MCF 10A (cell line): ENCODE measurements around the gene NAP1L5. TPM values are rescaled to one million over a fixed set of nuclear protein-coding genes. Genes with fewer than 3 reads are reported as not detected.

Source experiments
- BruUV-seq: library from RNA; stranded (reverse); fragments of 400-500 nt; replicated peaks from 2 replicates; lab custom pipeline; 2021; lab: Mats Ljungman, UMichigan
- CTCF ChIA-PET: fragments of 300-600 bp; sonication (Branson Sonifier 250); formaldehyde crosslinking; extraction: SDS; loops from one replicate; lab custom pipeline; 2021; ENCODE audit warnings: antibody characterized with exemption, inconsistent platforms; lab: Yijun Ruan, JAX
- POLR2A ChIA-PET: fragments of 300-600, 350-650 bp; sonication (Branson Sonifier 250); formaldehyde crosslinking; extraction: SDS; loops from one replicate; lab custom pipeline; 2020; ENCODE audit warnings: antibody characterized with exemption, inconsistent platforms; lab: Yijun Ruan, JAX
- DNase-seq: peaks from one replicate; pipeline ENCODE4 v3.0.0-alpha.2; 2018; ENCODE audit not compliant: unreplicated experiment
- H3K27ac Mint-ChIP-seq: one replicate; pipeline ENCODE4 v1.8.0; 2022; ENCODE audit warnings: mild to moderate bottlenecking, low read depth, mixed read lengths; ENCODE audit not compliant: unreplicated experiment
- H3K27me3 Mint-ChIP-seq: one replicate; pipeline ENCODE4 v1.8.0; 2022; ENCODE audit warnings: mixed read lengths; ENCODE audit not compliant: insufficient read depth, unreplicated experiment
- H3K36me3 Mint-ChIP-seq: one replicate; pipeline ENCODE4 v1.8.0; 2022; ENCODE audit warnings: mild to moderate bottlenecking, moderate library complexity, mixed read lengths; ENCODE audit not compliant: insufficient read depth, unreplicated experiment
- H3K4me1 Mint-ChIP-seq: one replicate; pipeline ENCODE4 v1.8.0; 2022; ENCODE audit warnings: mixed read lengths; ENCODE audit not compliant: insufficient read depth, unreplicated experiment
- H3K4me3 Mint-ChIP-seq: one replicate; pipeline ENCODE4 v1.8.0; 2022; ENCODE audit warnings: mild to moderate bottlenecking, moderate library complexity, mixed read lengths; ENCODE audit not compliant: unreplicated experiment
- H3K9me3 Mint-ChIP-seq: one replicate; pipeline ENCODE4 v1.8.0; 2022; ENCODE audit warnings: mixed read lengths; ENCODE audit not compliant: unreplicated experiment
- CTCF ChIP-seq: fragments of 200-600 bp; IDR thresholded peaks from one replicate; pipeline ENCODE4 v1.8.0; 2022; ENCODE audit warnings: antibody characterized with exemption, mild to moderate bottlenecking; ENCODE audit not compliant: unreplicated experiment
- intact Hi-C: fragments of 100-400 bp; cut with micrococcal nuclease; formaldehyde crosslinking; loops from 2 replicates; pipeline ENCODE4 v1.14.1; 2022
- total RNA-seq: library from RNA; stranded (reverse); gene quantifications from 2 replicates; pipeline ENCODE4 v1.2.3, GENCODE V29; 2022

Gene NAP1L5
- total RNA-seq, 1 experiment from 2014 or later = 0.30 TPM

DNA sequence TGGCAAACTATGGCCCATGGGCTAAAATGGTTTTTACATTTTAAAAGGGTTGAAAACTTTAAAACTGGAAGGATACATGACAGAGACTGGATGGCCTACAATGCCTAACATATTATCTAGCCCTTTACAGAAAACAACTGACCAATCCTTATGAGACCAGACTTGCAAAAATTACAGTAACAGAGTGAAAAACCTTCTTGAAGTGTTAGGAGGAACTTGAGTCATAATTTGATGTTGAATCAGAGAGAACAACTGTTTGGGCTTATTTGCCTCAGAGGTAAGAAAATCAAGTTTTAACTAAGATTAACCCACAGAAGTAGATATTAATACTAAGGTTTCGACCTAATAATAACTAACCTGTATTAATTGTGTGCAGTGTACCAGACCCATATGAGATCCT lies 12.4 kb upstream of the NAP1L5 start:
- Mint-ChIP-seq H3K27ac (no peak overlapping the region), H3K4me1 (peaks cover 5% of the 10 kb centered on the region), H3K9me3 (no peaks in the 10 kb centered on the region), H3K27me3 (no peaks in the 10 kb centered on the region), H3K4me3 (no peak overlapping the region), H3K36me3 (peaks cover 52% of the 10 kb centered on the region)
- intact Hi-C loops = no loop called here
- no peak for DNase-seq
- no TSS peak for BruUV-seq
- ChIA-PET POLR2A (interaction anchor here (0.9 to 1.0 kb wide), 2 partner anchors 15 to 701 kb away, joined by 3 read pairs; no protein-coding TSS in a partner anchor), CTCF (no interaction called here)
- TF ChIP-seq CTCF = no peak

GRCh38 chr4:88706574-88706973 lies 8.9 kb upstream of the NAP1L5 start:
- H3K27ac Mint-ChIP-seq = no peak overlapping the region
- CTCF ChIA-PET = interaction anchor here (0.6 to 1.5 kb wide), 8 partner anchors 8 to 1877 kb away, joined by 3 to 7 read pairs (median 4); no protein-coding TSS in a partner anchor
- intact Hi-C loops = no loop called here

DNA sequence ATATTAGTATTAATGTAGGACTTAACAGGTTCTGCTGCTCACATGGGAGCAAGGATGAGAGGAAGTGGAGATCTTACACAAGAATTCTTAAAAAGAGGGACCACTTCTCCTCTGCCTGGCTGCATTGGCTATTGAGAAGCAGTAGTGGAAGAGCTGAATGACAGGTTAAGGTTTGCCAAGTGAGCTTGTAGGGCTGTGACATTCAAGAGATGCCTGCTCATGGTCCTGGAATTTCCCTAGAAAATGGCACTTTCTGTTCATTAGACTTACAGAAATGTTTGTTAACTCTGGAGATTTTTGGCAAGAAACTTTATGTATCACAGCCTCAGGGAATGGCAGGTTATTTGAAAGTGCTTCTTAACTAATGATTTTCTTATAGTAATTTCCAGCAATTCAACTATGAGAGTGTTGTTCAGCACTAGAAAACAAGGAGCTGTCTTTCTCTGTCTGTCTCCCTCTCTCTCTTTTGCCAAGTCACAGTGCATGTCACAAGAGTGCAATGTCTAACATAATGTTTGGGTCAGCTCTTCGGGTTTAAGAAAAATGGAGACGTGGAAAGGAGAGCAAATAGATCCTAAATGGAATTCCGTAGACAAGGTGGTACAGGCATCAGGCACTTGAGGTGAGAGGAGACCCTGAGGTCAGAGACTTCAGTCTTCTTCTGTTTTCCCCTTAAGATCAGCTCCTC lies 8.3 kb upstream of the NAP1L5 start:
- CTCF ChIA-PET = interaction anchor here (0.6 to 1.5 kb wide), 11 partner anchors 8 to 505 kb away, joined by 3 to 7 read pairs (median 4); no protein-coding TSS in a partner anchor
- intact Hi-C loops = no loop called here
- H3K4me1 Mint-ChIP-seq = peaks cover 5% of the 10 kb centered on the region
- H3K27me3 Mint-ChIP-seq = no peaks in the 10 kb centered on the region
- BruUV-seq = no TSS peak
- peak; percentile 15 for DNase-seq
- H3K27ac Mint-ChIP-seq = no peak overlapping the region
- H3K9me3 Mint-ChIP-seq = no peaks in the 10 kb centered on the region
- POLR2A ChIA-PET = no interaction called here
- H3K4me3 Mint-ChIP-seq = no peak overlapping the region
- TF ChIP-seq CTCF = no peak
- H3K36me3 Mint-ChIP-seq = peaks cover 41% of the 10 kb centered on the region

More at GRCh38 chr4:88706574-88706973, 8.9 kb upstream of the NAP1L5 start:
- Mint-ChIP-seq H3K4me1 (peaks cover 5% of the 10 kb centered on the region), H3K27me3 (no peaks in the 10 kb centered on the region), H3K4me3 (no peak overlapping the region), H3K36me3 (peaks cover 41% of the 10 kb centered on the region), H3K9me3 (no peaks in the 10 kb centered on the region)
- POLR2A ChIA-PET = no interaction called here
- no TSS peak for BruUV-seq
- TF ChIP-seq CTCF = peak; percentile 13
- DNase-seq = peak; percentile 17

GRCh38 chr4:88705223-88705622 lies 7.6 kb upstream of the NAP1L5 start:
- no TSS peak for BruUV-seq
- ChIA-PET POLR2A (no interaction called here), CTCF (interaction anchor here (0.9 to 1.0 kb wide), 2 partner anchors 87 to 165 kb away, joined by 3 to 4 read pairs; no protein-coding TSS in a partner anchor)
- H3K27ac Mint-ChIP-seq = no peak overlapping the region
- H3K9me3 Mint-ChIP-seq = no peaks in the 10 kb centered on the region
- TF ChIP-seq CTCF = no peak
- peaks cover 5% of the 10 kb centered on the region for H3K4me1 Mint-ChIP-seq
- H3K4me3 Mint-ChIP-seq = no peak overlapping the region
- no peaks in the 10 kb centered on the region for H3K27me3 Mint-ChIP-seq
- intact Hi-C loops = no loop called here
- H3K36me3 Mint-ChIP-seq = peaks cover 45% of the 10 kb centered on the region
- DNase-seq = no peak
